Panc1 (cell line): ENCODE results near the gene CLSTN2. TPM values are rescaled to one million over a fixed set of nuclear protein-coding genes. Genes with fewer than 3 reads are reported as not detected.

Experiments used
- ATAC-seq: fragments of 200-7000 bp; cut with Tn5 transposase; 2 replicates; pipeline ENCODE4 v1.9.1; 2020; ENCODE audit warnings: mild to moderate bottlenecking, moderate library complexity
- BruUV-seq: library from RNA; stranded (reverse); fragments of 400-500 nt; replicated peaks from 2 replicates; lab custom pipeline; 2021; lab: Mats Ljungman, UMichigan
- CTCF ChIA-PET: fragments of 300-600 bp; sonication (Branson Sonifier 250); formaldehyde crosslinking; loops from one replicate; lab custom pipeline; 2022; ENCODE audit warnings: antibody characterized with exemption; lab: Charles Lee
- POLR2A ChIA-PET: fragments of 300-600 bp; sonication (Branson Sonifier 250); formaldehyde crosslinking; loops from one replicate; lab custom pipeline; 2022; ENCODE audit warnings: antibody characterized with exemption; lab: Charles Lee
- DNase-seq: peaks from one replicate; pipeline ENCODE4 v3.0.0-alpha.2; 2010; ENCODE audit warnings: low read depth, low spot score
- H3K27ac ChIP-seq: 2 replicates; pipeline ENCODE4 v1.5.1; 2011; ENCODE audit warnings: mild to moderate bottlenecking, low read length, inconsistent platforms
- H3K27me3 ChIP-seq: fragments of 200-500 bp; sonication (Bioruptor generic); 2 replicates; pipeline ENCODE4 v1.6.0; 2014; ENCODE audit warnings: low read length, inconsistent platforms; ENCODE audit not compliant: control insufficient read depth, insufficient read depth
- H3K36me3 ChIP-seq: fragments of 200-500 bp; sonication (Bioruptor generic); 2 replicates; pipeline ENCODE4 v1.5.1; 2014; ENCODE audit warnings: inconsistent platforms, mild to moderate bottlenecking, low read length, moderate library complexity; ENCODE audit not compliant: control insufficient read depth, insufficient read depth
- H3K4me1 ChIP-seq: 2 replicates; pipeline ENCODE4 v1.5.1; 2011; ENCODE audit warnings: inconsistent platforms, mild to moderate bottlenecking, low read length, moderate library complexity; ENCODE audit not compliant: control insufficient read depth, insufficient read depth
- H3K4me3 ChIP-seq, 2 experiments: 2 replicates each; pipeline ENCODE4 v1.5.1; 2011 to 2012; ENCODE audit warnings: low read depth in 2 of 2, low read length in 2 of 2, mild to moderate bottlenecking in 2 of 2, inconsistent platforms in 1 of 2, moderate library complexity in 1 of 2
- H3K9me3 ChIP-seq: fragments of 200-500 bp; sonication (Bioruptor generic); 2 replicates; pipeline ENCODE4 v1.5.1; 2014; ENCODE audit warnings: low read depth, mild to moderate bottlenecking, inconsistent platforms, low read length, moderate library complexity; ENCODE audit not compliant: control insufficient read depth, insufficient read depth
- POLR2AphosphoS5 ChIP-seq: IDR thresholded peaks from 2 replicates; pipeline ENCODE4 v1.6.1; 2012; ENCODE audit warnings: mild to moderate bottlenecking, low read depth, low read length, moderate library complexity
- SIN3A ChIP-seq: IDR thresholded peaks from 2 replicates; pipeline ENCODE4 v1.6.1; 2012; ENCODE audit warnings: low read depth, mild to moderate bottlenecking, low read length, moderate library complexity, borderline replicate concordance; ENCODE audit not compliant: insufficient read depth
- TCF7L2 ChIP-seq: IDR thresholded peaks from 2 replicates; pipeline ENCODE4 v1.6.1; 2011; ENCODE audit warnings: mild to moderate bottlenecking, low read depth, low read length, inconsistent platforms
- in situ Hi-C: cut with HindIII; loops from 2 replicates; pipeline ENCODE4 v1.10.0; 2016; ENCODE audit warnings: low sequenced_read_pairs, low pct_unique_long_range_greater_than_20kb
- intact Hi-C: fragments of 100-400 bp; cut with micrococcal nuclease; formaldehyde crosslinking; loops from one replicate; pipeline ENCODE4 v1.10.0; 2022; ENCODE audit not compliant: unreplicated experiment
- total RNA-seq: library from RNA; stranded (reverse); gene quantifications from one replicate; pipeline ENCODE4 v1.2.1, GENCODE V29; 2021; ENCODE audit not compliant: unreplicated experiment
- TF ChIP-seq, protein P1 (sequence below), 2 experiments: IDR thresholded peaks; 2 replicates each; pipeline ENCODE4 v1.6.1; 2011 to 2012; ENCODE audit warnings: low read depth in 2 of 2, control low read depth in 1 of 2, low read length in 1 of 2, mild to moderate bottlenecking in 1 of 2, moderate library complexity in 1 of 2; ENCODE audit not compliant: insufficient read depth in 1 of 2
- TF ChIP-seq, protein P2 (sequence below): fragments of 450-650 bp; IDR thresholded peaks from 2 replicates; pipeline ENCODE4 v1.5.1; 2017; ENCODE audit warnings: mild to moderate bottlenecking

CLSTN2 gene
- total RNA-seq, 1 experiment from 2014 or later = 0.03 TPM

DNA sequence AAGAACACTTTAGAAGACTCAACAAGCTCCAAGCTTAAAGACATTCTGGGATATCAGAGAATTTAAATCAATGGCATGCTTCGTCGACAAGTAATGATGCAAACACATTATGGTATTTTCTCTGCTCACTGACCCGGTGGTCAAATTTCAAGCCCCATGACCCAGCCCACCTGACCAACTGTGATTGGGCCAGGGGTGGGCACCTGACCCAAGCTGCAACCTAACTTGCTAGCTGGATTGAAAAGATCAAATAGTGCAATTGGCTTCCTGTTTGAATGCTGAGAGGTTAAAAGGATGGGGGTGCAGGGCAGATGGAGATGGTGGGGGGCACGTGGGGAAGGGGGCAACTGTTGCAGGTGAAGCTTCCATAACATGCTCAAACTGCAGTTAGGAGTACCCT is 250.4 kb downstream of the CLSTN2 start:
- ChIA-PET POLR2A (no interaction called here), CTCF (no interaction called here)
- H3K36me3 ChIP-seq = no peaks in the 10 kb centered on the region
- in situ Hi-C loops = no loop called here
- TF ChIP-seq, protein P1, sequence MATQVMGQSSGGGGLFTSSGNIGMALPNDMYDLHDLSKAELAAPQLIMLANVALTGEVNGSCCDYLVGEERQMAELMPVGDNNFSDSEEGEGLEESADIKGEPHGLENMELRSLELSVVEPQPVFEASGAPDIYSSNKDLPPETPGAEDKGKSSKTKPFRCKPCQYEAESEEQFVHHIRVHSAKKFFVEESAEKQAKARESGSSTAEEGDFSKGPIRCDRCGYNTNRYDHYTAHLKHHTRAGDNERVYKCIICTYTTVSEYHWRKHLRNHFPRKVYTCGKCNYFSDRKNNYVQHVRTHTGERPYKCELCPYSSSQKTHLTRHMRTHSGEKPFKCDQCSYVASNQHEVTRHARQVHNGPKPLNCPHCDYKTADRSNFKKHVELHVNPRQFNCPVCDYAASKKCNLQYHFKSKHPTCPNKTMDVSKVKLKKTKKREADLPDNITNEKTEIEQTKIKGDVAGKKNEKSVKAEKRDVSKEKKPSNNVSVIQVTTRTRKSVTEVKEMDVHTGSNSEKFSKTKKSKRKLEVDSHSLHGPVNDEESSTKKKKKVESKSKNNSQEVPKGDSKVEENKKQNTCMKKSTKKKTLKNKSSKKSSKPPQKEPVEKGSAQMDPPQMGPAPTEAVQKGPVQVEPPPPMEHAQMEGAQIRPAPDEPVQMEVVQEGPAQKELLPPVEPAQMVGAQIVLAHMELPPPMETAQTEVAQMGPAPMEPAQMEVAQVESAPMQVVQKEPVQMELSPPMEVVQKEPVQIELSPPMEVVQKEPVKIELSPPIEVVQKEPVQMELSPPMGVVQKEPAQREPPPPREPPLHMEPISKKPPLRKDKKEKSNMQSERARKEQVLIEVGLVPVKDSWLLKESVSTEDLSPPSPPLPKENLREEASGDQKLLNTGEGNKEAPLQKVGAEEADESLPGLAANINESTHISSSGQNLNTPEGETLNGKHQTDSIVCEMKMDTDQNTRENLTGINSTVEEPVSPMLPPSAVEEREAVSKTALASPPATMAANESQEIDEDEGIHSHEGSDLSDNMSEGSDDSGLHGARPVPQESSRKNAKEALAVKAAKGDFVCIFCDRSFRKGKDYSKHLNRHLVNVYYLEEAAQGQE (IDR thresholded peaks at IDR 0.05; ENCODE audit: insufficient read depth in 1 of 2, low read depth in 2 of 2, low read length in 1 of 2) = no peak
- TF ChIP-seq POLR2AphosphoS5 = no peak
- TF ChIP-seq TCF7L2 = no peak
- TF ChIP-seq, protein P2, sequence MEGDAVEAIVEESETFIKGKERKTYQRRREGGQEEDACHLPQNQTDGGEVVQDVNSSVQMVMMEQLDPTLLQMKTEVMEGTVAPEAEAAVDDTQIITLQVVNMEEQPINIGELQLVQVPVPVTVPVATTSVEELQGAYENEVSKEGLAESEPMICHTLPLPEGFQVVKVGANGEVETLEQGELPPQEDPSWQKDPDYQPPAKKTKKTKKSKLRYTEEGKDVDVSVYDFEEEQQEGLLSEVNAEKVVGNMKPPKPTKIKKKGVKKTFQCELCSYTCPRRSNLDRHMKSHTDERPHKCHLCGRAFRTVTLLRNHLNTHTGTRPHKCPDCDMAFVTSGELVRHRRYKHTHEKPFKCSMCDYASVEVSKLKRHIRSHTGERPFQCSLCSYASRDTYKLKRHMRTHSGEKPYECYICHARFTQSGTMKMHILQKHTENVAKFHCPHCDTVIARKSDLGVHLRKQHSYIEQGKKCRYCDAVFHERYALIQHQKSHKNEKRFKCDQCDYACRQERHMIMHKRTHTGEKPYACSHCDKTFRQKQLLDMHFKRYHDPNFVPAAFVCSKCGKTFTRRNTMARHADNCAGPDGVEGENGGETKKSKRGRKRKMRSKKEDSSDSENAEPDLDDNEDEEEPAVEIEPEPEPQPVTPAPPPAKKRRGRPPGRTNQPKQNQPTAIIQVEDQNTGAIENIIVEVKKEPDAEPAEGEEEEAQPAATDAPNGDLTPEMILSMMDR = no peak
- TF ChIP-seq SIN3A = no peak
- no TSS peak for BruUV-seq
- no peaks in the 10 kb centered on the region for H3K4me1 ChIP-seq
- no peak for ATAC-seq
- H3K4me3 ChIP-seq = no peak overlapping the region
- DNase-seq = no peak
- H3K27ac ChIP-seq = no peak overlapping the region
- H3K27me3 ChIP-seq = no peaks in the 10 kb centered on the region
- no peaks in the 10 kb centered on the region for H3K9me3 ChIP-seq
- intact Hi-C loops = no loop called here

DNA sequence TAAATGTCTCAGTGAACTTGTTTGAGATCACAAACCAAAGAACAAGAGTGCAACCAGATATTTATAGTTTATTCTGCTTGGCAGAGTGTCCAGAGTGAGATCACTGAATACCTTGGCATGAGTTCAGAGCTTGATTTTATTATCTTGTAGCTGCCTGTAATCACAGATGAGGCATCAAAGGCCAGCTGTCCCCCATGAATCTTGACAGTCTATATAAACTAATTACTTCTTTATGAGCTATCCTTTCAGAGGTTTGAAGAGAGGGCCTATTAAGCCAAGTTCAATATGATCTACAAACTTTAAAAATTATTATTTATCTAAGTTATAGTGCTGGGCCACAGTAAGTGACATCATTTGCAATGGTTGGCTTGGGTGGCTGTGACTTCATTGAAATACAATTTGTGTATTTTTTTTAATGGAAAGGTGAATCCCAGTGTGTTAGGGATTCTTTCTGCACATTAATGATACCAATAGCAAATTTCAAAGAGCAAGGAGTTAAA is 251.5 kb downstream of the CLSTN2 start:
- no peaks in the 10 kb centered on the region for H3K9me3 ChIP-seq
- intact Hi-C loops (no loop called here), in situ Hi-C loops (no loop called here)
- no peak for TF ChIP-seq TCF7L2
- no peak for TF ChIP-seq POLR2AphosphoS5
- TF ChIP-seq, protein P2 = no peak
- no peak for TF ChIP-seq SIN3A
- TF ChIP-seq, protein P1 (IDR thresholded peaks at IDR 0.05; ENCODE audit: insufficient read depth in 1 of 2, low read depth in 2 of 2, low read length in 1 of 2) = no peak
- ChIA-PET POLR2A (no interaction called here), CTCF (no interaction called here)
- no peaks in the 10 kb centered on the region for H3K27me3 ChIP-seq
- no peak for ATAC-seq
- DNase-seq = no peak
- H3K4me1 ChIP-seq = no peaks in the 10 kb centered on the region
- no peak overlapping the region for H3K27ac ChIP-seq
- BruUV-seq = no TSS peak
- no peak overlapping the region for H3K4me3 ChIP-seq
- H3K36me3 ChIP-seq = no peaks in the 10 kb centered on the region
